ENCODE measurements around the gene TULP1. TPM values are rescaled to one million over a fixed set of nuclear protein-coding genes. Genes with fewer than 3 reads are reported as not detected.

TULP1 gene
- total RNA-seq, 1 donor from 2014 or later, result not detected

DNA sequence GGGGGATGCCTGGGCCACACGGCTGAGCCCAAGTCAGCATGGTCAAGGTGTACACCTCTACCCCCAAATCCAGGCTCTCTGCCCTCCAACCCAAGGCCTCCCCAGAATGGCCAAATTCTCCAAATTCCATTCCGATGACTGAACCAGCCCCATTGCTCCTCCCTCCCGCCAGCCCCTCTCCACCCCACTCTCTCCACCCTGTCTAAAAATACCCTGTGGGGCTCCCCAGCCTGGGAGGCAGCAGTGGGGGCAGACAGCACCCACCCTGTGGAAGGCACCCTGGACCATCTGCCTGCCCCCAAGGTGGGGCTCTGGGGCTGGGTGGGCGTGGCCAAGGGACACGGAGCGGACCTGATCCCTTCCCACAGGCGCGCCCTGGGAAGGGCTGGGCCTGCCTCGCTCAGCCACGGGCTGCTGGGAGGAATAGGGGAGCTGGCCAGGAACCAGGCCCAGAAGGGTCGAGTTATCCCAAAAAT is 27.3 kb downstream of the TULP1 start:
- no peak for DNase-seq (ENCODE audit: extremely low read depth, low read depth, low spot score)

DNA sequence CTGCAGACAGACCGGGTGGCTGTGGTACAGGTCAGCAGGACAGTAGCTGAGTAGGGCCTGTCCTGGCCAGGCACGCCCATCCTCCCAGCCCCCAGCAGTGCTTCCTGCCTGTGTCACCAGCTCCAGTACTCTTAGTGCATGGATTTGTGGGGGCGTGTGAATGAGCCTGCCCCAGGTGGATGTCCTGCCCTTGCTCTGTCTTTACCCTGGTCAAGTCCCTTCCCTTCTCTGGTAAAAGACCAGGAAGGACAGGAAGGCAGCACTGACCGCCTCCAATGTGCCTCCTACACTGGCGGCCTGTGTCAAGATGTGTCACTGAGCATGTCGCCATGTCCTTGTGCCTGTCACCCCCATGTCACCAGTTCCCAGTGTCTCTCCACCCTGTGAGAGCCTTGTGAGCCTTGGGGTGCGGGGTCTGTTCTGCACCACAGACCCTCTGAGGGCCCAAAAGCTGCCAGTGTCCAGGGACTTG is 27.7 kb downstream of the TULP1 start:
- no peak for DNase-seq (ENCODE audit: extremely low read depth, low read depth, low spot score)

DNA sequence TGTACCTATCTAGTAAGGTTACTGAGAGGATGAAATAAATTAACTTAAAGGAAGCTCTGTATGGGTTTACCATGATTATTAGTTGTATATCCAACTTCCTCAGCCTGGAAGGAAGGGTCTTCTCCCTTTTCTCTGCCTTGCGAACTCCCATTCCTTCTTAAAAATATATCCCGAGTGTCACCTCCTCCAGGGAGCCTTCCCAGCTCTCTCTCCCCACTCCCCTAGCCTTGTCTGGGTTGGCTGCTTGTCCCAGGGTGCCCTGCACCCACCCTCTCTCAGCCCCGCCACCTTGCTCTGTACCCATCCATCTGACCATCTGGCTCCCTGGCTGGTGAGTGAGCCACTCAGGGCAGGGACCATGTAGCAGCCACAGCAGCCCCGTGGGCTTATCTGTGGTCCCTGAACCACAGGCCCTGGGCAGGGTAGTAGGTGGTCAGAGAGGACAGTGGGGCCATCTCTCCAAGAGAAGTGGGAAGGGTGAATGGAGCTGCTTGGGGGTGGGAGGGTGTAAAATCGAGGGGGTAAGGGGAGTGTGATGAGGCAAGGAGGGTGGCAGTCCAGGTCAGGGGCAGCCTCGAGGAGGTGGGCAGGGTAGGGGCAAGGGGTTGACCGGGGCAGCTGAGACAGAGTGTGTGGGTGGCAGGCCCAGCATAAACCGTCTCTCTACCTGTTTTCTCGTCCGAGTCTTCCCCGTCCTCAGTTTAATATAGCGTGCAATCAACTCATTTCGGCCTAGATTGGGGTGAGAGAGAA is 28.6 kb downstream of the TULP1 start:
- DNase-seq (ENCODE audit: extremely low read depth, low read depth, low spot score), result no peak

DNA sequence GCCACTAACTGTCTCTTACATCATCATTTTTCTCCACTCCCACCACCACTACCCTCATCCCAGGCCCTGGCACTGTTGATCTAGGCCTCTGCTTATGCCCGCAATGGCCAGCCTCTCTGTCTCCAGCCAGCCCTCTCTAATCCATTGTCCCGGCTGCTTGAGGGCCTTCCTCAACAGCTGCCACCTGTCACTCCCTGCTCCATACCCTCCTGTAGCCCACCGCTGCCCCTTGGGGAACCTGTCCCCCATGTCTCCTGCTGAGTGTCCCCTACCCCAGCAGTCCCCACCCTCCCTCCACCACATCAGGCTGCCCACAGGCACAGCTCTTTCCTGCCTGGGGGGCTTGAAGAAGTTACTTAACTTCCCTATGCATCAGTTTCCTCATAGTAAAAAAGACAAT is 29.2 kb downstream of the TULP1 start:
- DNase-seq (ENCODE audit: extremely low read depth, low read depth, low spot score), result no peak

DNA sequence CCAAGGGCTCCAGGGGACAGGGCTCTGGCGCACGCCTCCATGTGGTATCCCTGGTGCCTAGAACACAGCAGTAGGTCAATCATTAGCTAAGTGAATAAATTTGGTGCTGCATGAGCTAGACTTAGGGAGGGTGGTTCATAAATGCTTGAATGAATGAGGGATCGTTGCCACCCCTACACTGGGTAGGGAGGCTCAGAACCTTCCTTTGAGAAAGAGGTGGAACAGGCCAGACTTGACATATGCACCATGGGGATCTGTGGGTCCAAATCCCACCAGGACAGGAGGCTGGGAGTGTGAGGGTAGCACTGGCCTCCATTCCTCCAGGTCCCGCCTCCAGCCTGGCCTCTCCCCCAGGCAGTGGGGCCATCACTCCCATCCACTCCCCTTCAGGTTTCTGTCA is 29.6 kb downstream of the TULP1 start:
- DNase-seq (ENCODE audit: extremely low read depth, low read depth, low spot score), result no peak

DNA sequence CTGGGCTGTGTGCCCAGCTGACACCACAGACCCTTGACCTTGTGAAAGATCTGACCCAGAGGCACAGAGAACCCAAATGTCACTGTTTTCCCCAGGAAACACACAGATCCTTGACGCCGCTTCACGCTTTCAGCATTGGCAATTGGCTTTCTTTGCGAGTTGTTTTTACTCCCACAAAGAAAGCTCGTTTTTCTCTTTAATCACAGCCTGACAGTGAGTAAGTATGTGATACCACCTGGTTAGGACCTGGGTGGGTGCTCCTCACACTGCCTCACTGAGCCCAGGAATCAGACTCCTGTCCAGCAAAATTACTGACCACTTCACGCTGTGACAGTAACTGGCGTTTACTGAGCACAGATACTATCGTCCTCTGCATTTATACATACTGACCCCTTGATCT is 31.5 kb downstream of the TULP1 start:
- no peak for DNase-seq (ENCODE audit: extremely low read depth, low read depth, low spot score)

DNA sequence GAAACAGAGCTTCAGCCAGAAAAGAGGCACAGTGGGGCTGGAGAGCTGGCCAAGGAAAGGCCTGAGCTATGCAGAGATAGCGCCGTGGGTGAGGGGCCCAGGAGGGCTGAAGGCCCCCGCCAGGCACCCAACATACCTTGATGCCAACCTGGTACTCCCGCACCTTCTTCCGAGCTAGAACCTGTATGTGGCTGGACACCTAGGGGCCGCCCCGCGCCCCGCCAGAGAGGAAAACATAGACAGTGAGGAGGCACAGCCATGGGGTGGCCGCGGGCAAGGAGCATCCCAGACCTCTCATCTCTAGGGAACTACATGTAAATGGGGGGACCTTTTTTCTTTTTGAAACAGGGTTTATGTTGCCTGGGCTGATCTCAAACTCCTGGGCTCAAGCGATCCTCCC is 32.5 kb downstream of the TULP1 start:
- DNase-seq (ENCODE audit: extremely low read depth, low read depth, low spot score), result no peak

DNA sequence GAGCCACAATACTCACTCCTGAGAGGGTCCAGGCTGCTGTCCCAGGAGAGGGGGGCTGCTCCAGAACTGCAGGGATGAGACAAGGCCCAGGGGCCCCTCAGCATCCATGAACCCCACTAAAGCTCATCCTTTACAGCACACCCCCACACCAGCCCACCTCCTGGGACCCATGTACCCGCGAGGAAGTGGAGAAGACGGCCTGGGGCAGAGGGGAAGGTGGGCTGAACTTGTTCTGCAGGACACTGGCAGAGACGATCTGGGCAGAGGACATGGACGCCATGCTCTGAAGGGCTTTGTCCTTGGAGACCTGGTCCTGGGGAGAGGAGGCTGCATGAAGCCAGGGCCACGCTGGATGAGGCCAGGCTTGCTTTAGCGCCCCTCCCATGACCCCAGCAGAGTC is 34.4 kb downstream of the TULP1 start:
- no peak for DNase-seq (ENCODE audit: extremely low read depth, low read depth, low spot score)

DNA sequence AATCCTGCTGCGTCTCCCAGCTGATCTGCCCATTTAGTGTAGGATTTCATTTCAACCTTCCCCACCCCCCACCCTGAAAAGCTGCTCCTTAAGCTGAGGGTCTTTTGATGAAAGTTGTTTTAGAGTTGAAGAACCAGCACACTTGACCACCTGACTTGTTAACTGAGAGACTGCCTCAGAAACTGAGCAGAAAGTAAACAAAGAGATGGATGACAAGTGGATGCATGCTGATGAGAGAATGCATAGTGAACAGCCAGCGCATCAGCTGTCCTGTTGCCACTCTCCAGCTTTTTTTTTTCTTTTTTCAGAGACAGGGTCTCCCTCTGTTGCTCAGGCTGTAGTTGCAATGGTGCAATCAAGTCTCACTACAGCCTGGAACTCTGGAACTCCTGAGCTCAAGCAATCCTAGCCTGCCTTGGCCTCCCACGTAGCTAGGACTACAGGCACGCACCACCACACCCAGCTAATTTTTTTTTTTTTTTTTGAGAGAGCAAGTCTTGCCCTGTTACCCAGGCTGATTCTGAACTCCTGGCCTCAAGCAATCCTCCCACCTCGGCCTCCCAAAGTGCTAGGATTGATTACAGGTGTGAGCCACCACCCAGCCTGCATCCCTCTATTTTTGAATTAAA is 35.0 kb downstream of the TULP1 start:
- DNase-seq (ENCODE audit: extremely low read depth, low read depth, low spot score), result no peak

DNA sequence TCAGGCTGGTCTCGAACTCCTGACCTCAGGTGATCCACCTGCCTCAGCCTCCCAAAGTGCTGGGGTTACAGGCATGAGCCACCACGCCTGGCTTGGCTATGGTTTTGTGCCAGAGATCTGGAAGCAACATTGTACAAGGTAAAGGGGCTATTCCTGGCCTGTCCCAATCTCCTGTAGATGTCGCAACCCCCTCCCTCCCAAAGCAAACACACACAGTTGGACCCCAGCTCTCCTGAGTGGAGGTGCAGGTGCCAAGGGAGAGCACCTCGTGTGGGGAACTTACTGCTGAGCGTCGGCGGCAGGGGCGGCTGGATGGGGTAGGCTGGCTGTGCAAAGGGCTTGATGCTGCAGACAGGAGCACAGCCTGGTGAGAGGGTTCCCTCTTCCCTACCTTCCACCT is 35.7 kb downstream of the TULP1 start:
- DNase-seq (ENCODE audit: extremely low read depth, low read depth, low spot score), result no peak

DNA sequence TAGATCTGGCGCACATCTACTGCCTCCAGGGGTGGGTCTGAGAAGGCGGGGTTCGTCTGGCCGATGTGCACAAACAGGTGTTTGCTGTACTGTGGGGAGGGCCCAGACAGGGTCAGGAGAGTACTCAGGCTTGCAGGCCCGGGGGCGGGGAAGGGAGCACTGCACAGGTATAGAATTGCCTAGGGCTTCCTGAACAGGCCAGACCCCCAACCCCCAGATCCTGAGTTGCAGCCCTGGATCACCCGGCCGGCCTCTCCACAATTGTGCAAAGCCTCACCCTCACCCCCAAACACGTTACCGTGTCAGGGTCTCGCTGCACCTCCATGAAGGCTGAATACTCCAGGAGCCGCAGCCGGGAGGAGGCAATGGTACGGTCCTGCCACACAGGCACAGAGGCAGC is 36.7 kb downstream of the TULP1 start:
- DNase-seq (ENCODE audit: extremely low read depth, low read depth, low spot score), result no peak

DNA sequence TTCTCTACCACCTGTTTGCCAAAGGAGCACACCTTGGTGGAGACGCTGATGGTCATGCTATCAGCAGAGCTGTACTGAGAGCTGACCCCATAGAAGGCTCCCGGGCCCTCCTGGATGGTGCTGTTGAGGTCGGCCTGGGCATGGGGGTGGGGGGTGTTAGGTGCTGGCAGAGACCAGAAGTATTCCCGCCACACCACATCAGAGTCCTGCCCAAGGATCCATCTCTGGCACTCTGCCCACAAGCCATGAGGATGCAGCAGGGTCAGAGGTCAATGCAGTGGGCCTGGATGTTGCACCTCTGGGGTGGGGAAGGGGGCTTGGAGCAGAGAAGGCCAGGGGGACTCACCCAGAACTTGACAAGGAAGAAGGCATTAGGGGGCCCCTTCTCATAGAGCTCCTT is 37.1 kb downstream of the TULP1 start:
- DNase-seq (ENCODE audit: extremely low read depth, low read depth, low spot score), result no peak

DNA sequence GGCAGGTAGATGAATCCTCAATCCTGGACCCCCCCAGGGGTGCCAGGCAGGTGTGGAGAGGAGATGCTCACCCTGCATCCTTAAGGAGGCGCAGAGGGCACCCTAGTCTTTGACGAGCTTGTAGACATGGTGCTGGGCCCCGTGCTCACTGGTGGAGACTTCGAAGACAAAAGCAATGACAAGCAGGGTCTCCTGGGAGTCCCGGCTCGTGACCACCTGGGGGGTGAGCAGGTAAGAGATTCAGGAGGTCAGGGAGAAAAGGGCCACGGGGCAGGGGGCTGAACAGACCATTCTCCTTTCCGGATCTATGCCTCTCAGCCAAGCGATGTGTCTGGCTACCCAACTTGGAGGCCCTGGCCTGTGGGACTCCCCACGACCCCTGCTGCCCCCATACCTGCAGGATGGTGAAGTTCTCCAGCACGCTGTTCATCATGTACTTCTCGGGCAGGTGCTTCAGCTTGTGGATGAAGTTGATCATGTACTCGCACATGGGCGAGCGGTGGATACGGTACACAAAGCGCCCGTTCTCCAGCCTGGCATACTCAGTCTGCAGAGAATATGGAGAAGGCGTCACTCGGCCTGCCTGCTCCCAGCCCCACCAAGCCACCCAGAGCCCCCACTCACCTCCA is 37.6 kb downstream of the TULP1 start:
- DNase-seq (ENCODE audit: extremely low read depth, low read depth, low spot score), result no peak

DNA sequence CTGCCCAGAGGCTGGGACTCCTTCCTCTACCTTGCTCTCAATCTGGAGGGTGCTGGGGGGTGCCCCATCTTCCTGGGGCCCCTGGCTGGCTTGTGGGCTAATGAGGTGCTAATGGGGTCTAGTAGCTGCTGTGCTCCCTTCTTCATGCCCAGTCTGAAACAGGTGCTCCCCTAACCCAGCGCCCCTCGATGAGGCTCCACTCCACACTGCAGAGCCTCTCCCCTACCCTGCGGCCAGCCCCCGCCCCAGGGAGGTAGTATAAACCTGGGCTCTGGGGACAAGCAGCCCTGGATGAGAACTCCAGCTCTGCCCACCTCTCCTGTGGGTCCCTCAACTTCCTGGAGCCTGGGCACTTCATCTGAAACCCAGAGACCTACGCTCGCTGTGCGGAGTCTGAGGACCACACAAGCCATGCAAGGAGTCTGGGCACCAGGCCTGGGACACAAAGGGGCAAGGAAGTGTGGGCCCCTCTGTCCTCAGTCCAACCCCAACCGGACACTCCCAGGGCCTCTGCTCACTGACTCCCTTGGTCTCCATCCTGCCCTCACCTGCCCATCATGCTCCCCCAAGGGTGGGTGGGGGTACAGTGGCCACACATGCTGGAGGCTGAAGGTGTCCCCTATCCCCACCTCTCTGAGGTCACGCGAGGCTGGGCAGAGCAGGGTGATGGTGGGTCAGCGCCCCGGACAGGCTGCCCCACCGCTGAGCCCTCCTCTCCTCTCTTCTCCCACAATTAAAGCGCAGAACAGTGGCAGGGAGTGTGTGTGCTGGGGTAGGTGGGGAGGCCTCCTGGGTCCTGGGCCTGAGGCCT is 38.4 kb downstream of the TULP1 start:
- no peak for DNase-seq (ENCODE audit: extremely low read depth, low read depth, low spot score)

DNA sequence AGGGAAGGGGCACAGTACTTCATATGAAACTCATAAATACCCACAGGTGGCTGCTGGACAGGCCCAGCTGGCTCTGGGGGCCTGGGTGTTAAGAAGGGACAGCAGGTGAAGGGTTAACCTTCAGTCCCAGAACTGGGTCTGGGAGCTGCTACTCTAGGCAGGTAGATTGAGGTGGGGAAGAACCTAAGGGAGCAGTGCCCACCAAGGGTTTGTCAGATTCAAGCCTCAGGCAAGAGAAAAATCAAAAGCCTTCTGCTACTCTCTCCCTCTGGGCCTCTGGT is 38.9 kb downstream of the TULP1 start:
- no peak for DNase-seq (ENCODE audit: extremely low read depth, low read depth, low spot score)

DNA sequence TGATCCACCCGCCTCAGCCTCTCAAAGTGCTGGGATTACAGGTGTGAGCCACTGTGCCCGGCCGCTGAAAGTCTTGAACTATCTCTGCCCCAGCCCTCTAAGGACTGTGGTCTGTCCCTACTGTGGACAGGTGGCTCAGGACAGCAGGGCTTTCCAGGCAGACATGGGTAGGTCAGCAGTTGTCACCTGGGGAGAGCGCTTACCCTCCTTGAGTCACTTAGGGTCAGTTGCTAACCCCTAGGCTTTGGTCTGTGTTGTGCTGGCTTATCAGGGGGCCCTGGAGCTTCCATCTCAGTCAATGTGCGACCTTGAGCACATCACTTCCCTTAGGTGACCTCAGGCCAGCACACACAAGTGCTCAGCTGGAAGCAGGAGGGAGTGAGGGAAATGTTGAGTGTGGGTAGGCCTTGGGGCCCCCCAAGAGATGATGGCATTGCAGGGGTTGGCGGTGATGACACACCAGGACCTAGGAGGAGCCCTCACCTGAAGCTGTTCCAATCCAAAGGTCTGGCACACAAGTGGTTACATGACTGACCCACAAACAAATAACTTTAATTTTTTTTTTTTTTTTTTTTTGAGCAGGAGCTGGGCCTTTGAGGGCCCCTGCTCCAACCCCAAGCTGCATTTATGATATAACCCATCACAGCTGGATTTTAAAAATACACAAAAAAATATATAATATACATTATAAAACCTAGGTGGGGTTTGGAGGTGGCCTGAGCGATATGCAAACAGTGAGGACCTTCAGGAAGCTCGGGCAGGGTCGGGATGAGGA is 39.4 kb downstream of the TULP1 start:
- no peak for DNase-seq (ENCODE audit: extremely low read depth, low read depth, low spot score)

DNA sequence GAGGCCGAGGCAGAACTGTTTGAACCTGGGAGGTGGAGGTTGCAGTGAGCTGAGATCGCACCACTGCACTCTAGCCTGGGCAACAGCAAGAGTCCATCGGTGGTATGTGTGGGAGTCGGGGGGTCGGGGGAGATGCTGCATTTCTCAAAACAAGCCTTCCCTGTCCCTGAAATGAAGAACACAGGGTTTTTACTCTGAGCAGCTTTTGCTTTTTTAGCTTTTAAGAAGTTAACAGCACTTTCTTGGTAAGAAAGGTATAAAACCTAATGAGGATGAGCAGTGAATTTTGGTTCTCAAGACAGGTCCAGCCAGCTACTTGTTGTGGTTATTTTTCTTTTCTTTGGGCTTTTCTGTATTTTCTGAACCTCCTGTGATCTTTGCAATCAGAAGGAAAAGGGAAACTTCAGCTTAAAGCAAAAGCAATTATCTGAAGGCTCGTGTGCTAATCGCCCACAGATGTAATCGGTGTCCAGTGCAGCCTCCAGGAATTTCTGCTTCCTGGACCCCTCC is 40.8 kb downstream of the TULP1 start:
- DNase-seq (ENCODE audit: extremely low read depth, low read depth, low spot score), result no peak

DNA sequence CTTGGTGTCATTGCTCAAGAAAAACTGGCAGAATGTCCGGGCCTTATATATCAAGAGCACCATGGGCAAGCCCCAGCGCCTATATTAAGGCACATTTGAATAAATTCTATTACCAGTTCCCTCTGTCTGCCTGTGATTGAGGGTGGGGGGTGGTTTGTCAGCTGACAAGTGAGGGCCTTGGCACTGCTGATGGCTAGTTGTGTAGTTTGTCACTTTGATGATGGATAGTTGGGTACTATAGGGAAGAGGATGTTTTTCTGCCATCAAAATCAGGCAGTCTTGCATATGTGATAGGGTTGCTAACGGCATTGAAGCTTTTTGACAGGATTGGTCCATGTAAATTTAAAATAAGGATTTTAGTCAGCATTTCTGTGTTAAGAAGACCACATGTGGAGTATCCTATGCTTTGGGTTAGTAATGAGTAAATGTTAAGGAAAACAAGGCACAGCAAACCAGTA is 42.0 kb downstream of the TULP1 start:
- DNase-seq (ENCODE audit: extremely low read depth, low read depth, low spot score), result no peak

DNA sequence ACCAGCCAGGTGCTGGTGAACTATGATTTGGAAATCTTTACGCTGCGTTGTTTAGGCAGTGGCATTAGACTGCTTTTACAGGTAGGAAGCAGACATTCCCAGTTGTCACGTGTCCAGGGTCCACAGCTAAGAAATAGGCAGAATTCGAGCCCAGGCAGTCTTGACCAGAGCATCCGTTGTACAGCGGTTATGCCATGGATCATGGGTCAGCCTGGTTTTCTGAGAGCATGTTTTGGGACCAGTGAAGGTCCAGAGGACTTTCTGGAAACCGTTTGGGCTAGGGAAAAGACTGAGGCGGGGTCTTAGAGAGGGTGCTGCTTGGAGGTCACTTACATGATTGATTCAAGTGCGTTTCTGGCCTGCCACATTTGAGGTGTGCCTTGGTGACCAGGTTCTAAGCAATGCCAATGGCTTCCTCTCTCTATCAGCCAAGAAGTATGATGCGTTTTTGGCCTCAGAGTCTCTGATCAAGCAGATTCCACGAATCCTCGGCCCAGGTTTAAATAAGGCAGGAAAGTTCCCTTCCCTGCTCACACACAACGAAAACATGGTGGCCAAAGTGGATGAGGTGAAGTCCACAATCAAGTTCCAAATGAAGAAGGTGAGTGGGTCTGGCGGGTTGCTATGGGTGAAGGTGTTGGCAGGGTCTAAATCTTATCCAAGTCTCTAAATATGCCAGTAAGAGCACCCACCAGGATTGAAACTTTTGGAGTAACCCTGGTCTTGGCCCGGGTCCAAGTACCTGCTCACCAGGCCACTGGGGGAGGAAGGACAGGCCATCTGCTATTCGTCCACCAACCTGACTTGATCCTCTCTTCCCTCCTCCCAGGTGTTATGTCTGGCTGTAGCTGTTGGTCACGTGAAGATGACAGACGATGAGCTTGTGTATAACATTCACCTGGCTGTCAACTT is 42.7 kb downstream of the TULP1 start:
- DNase-seq (ENCODE audit: extremely low read depth, low read depth, low spot score), result no peak
